K562 (cell line): ENCODE results near the gene PLA2G4D. TPM values are rescaled to one million over a fixed set of nuclear protein-coding genes. Genes with fewer than 3 reads are reported as not detected.
A peak's percentile ranks its signal among the peaks of the same experiment; 100 is the strongest.

Experiments
- CHD2 ChIP-seq: IDR thresholded peaks from 2 replicates; pipeline ENCODE4 v1.6.1; 2011; ENCODE audit warnings: low read depth, low read length
- CLOCK ChIP-seq: fragments of 250-450 bp; sonication (Bioruptor Pico); IDR thresholded peaks from 2 replicates; pipeline ENCODE4 v1.4.0; 2020; ENCODE audit warnings: mild to moderate bottlenecking, moderate library complexity, borderline replicate concordance
- CTCF ChIP-seq, 3 experiments: IDR thresholded peaks in 2 of 3; conservative IDR thresholded peaks in 1 of 3; 2 replicates each; pipeline ENCODE4 v1.5.1; 2011 to 2012; ENCODE audit warnings: low read length in 3 of 3, mild to moderate bottlenecking in 3 of 3, control low read depth in 2 of 3, improper control_type of control experiment in 1 of 3, inconsistent platforms in 1 of 3, low read depth in 1 of 3, mixed read lengths in 1 of 3, moderate library complexity in 1 of 3; ENCODE audit not compliant: insufficient read depth in 2 of 3
- E2F8 ChIP-seq: fragments of 450-650 bp; IDR thresholded peaks from 2 replicates; pipeline ENCODE4 v1.7.1; 2018; ENCODE audit warnings: mild to moderate bottlenecking, low read depth; ENCODE audit not compliant: partially characterized antibody
- FIP1L1 ChIP-seq: fragments of 200-400 bp; formaldehyde crosslinking; IDR thresholded peaks from 2 replicates; pipeline ENCODE4 v1.6.1; 2018; ENCODE audit warnings: mild to moderate bottlenecking, low read depth, low read length; ENCODE audit not compliant: poor library complexity, severe bottlenecking
- FOXJ2 ChIP-seq: fragments of 200-800 bp; sonication (Bioruptor generic); IDR thresholded peaks from 2 replicates; pipeline ENCODE4 v1.6.1; 2016; ENCODE audit warnings: missing genetic modification characterization, missing compliant biosample characterization
- GTF2E2 ChIP-seq: fragments of 200-800 bp; sonication (Bioruptor generic); IDR thresholded peaks from 2 replicates; pipeline ENCODE4 v1.6.1; 2016; ENCODE audit warnings: missing genetic modification characterization, missing compliant biosample characterization
- HOXB6 ChIP-seq: fragments of 250-450 bp; sonication (Bioruptor Pico); IDR thresholded peaks from 2 replicates; pipeline ENCODE4 v1.5.1; 2022; ENCODE audit warnings: mild to moderate bottlenecking, borderline replicate concordance
- NFE2 ChIP-seq: IDR thresholded peaks from 2 replicates; pipeline ENCODE4 v1.6.1; 2014; ENCODE audit warnings: antibody characterized with exemption, low read depth
- NFYB ChIP-seq: IDR thresholded peaks from 2 replicates; pipeline ENCODE4 v1.6.1; 2011; ENCODE audit warnings: mild to moderate bottlenecking, moderate library complexity; ENCODE audit not compliant: insufficient read length; ENCODE audit errors: extremely low read depth
- PBX2 ChIP-seq, 2 experiments: IDR thresholded peaks in 1 of 2; conservative IDR thresholded peaks in 1 of 2; 2 replicates each; pipeline ENCODE4 v1.6.1; 2016; ENCODE audit warnings: low read depth in 2 of 2, mild to moderate bottlenecking in 1 of 2, missing compliant biosample characterization in 1 of 2, missing genetic modification characterization in 1 of 2, moderate library complexity in 1 of 2
- RAD21 ChIP-seq, 2 experiments: fragments of 250-450 bp in 1 of 2; fragments of 450-650 bp in 1 of 2; sonication (Bioruptor Pico) in 1 of 2; formaldehyde crosslinking in 1 of 2; IDR thresholded peaks in 1 of 2; conservative IDR thresholded peaks in 1 of 2; 2 replicates each; pipeline versions ENCODE4 v1.4.0 to v1.8.0; 2020 to 2022; ENCODE audit warnings: mild to moderate bottlenecking in 2 of 2, moderate library complexity in 1 of 2
- ZBTB9 ChIP-seq: fragments of 450-650 bp; formaldehyde crosslinking; IDR thresholded peaks from 2 replicates; pipeline ENCODE4 v1.4.0; 2020; ENCODE audit warnings: mild to moderate bottlenecking, moderate library complexity
- polyA plus RNA-seq, 8 experiments: library from polyadenylated mRNA; depleted of rRNA in 4 of 8; stranded (reverse) in 5 of 8; unstranded in 3 of 8; fragments of >200 nt; fragmentation: Nextera tagmentation in 2 of 8; fragmentation: Illumina TruSeq in 1 of 8; extraction: Ambion mirVana in 2 of 8; extraction: Trizol in 1 of 8; gene quantifications; 2 replicates each; pipeline versions ENCODE4 v1.2.1 to v1.2.3, GENCODE V29; 2011 to 2014; ENCODE audit warnings: inconsistent platforms in 1 of 8, missing spikeins in 1 of 8
- total RNA-seq, 7 experiments: library from RNA; depleted of rRNA in 6 of 7; stranded (reverse); fragments of >200 nt in 6 of 7; fragmentation: Illumina TruSeq in 2 of 7; extraction: Trizol in 2 of 7; gene quantifications; 2 replicates each; pipeline versions ENCODE4 v1.2.1 to v1.2.3, GENCODE V29; 2011 to 2021; ENCODE audit warnings: low replicate concordance in 1 of 7

PLA2G4D gene
- total and polyA plus RNA-seq, 9 of the 15 experiments (the other 6 are each of a cell fraction or from before 2014, with no cell fraction given): 0.04 TPM; not detected in 8

GRCh38 chr15:42059661-42060476 is 34.5 kb downstream of the PLA2G4D start (continued):
- peak; percentile 78 to 92 (median 91) for TF ChIP-seq CTCF (IDR thresholded peaks at IDR 0.05 in 2 of 3, conservative IDR thresholded peaks at IDR 0.05 in 1 of 3; ENCODE audit: insufficient read depth in 2 of 3, low read depth in 1 of 3, low read length in 3 of 3)
- TF ChIP-seq HOXB6 (CRISPR knock-in tag): no peak
- no peak for TF ChIP-seq PBX2 (CRISPR knock-in tag; IDR thresholded peaks at IDR 0.05; ENCODE audit: low read depth)
- TF ChIP-seq PBX2 (tag; conservative IDR thresholded peaks at IDR 0.05; ENCODE audit: low read depth): 0 out of 2 replicates have a peak, but pooled peaks have one; percentile 21
- TF ChIP-seq CHD2: no peak
- no peak for TF ChIP-seq NFE2
- TF ChIP-seq CLOCK (CRISPR knock-in tag): no peak
- TF ChIP-seq FOXJ2 (tag): no peak
- no peak for TF ChIP-seq ZBTB9 (CRISPR knock-in tag)
- peak; percentile 49 to 72 for TF ChIP-seq RAD21 (CRISPR knock-in tag; conservative IDR thresholded peaks at IDR 0.05 in 1 of 2, IDR thresholded peaks at IDR 0.05 in 1 of 2)
- TF ChIP-seq E2F8: no peak
- TF ChIP-seq NFYB: no peak
- no peak for TF ChIP-seq FIP1L1
- no peak for TF ChIP-seq GTF2E2
